ENCODE results near the gene PPP1R15A.

GRCh38 chr19:48873476-48874302 lies 1.5 kb downstream of the PPP1R15A start:
- TF ChIP-seq POLR2A (IDR thresholded peaks at IDR 0.05; ENCODE audit: low read depth) = no peak
- no peak for TF ChIP-seq CTCF (IDR thresholded peaks at IDR 0.05)
- TF ChIP-seq POLR2AphosphoS5 (IDR thresholded peaks at IDR 0.05) = no peak

Data from esophagus muscularis mucosa (tissue), 3 donors.